GM19025 (cell line): ENCODE measurements around the gene RPA4.
A peak's percentile ranks its signal among the peaks of the same experiment; 100 is the strongest.
"Not testable (repeated sequence)": the region's sequence is repeated elsewhere in the genome, so short reads cannot be mapped to it uniquely, and the experiment has no call there.

Experiments used
- ATAC-seq: cut with Tn5 transposase; IDR thresholded peaks from one replicate; pipeline ENCODE4 v1.9.1; 2021; ENCODE audit warnings: mild to moderate bottlenecking, low read depth, moderate library complexity; ENCODE audit not compliant: unreplicated experiment

The RPA4 gene

GRCh38 chrX:96883608-96884007, at the start of gene RPA4:
TSS of gene RPA4 (plus strand) at chrX:96883908. CDS start at chrX:96884311, 403 bp downstream.
- no peak for ATAC-seq

- ATAC-seq = no peak
These were observed 49.6 kb upstream of the RPA4 start for GRCh38 chrX:96834137-96834536.

- ATAC-seq = peak; percentile 74
These were observed 47.9 kb upstream of the RPA4 start for GRCh38 chrX:96835660-96836289.

GRCh38 chrX:96837808-96838207, 45.9 kb upstream of the RPA4 start:
- no peak for ATAC-seq

- no peak for ATAC-seq
These were observed 45.2 kb upstream of the RPA4 start for GRCh38 chrX:96838537-96838936.

- ATAC-seq = no peak
These were observed 42.4 kb upstream of the RPA4 start for GRCh38 chrX:96841325-96841724.

GRCh38 chrX:96841866-96842265, 41.8 kb upstream of the RPA4 start:
- not testable (repeated sequence) for ATAC-seq

GRCh38 chrX:96843566-96843965, 40.1 kb upstream of the RPA4 start:
- no peak for ATAC-seq

- ATAC-seq = no peak
These were observed 36.9 kb upstream of the RPA4 start for GRCh38 chrX:96846841-96847240.

- ATAC-seq = not testable (repeated sequence)
These were observed 24.3 kb upstream of the RPA4 start for GRCh38 chrX:96859422-96859821.

GRCh38 chrX:96861218-96861617, 22.5 kb upstream of the RPA4 start:
- no peak for ATAC-seq

- ATAC-seq = no peak
These were observed 22.0 kb upstream of the RPA4 start for GRCh38 chrX:96861661-96862060.

GRCh38 chrX:96884027-96884426, 319 bp downstream of the RPA4 start:
- ATAC-seq = no peak

GRCh38 chrX:96889726-96890125, 6.0 kb downstream of the RPA4 start:
- no peak for ATAC-seq

GRCh38 chrX:96906741-96907140, 23.0 kb downstream of the RPA4 start:
- no peak for ATAC-seq

- no peak for ATAC-seq
These were observed 24.0 kb downstream of the RPA4 start for GRCh38 chrX:96907516-96908272.

- no peak for ATAC-seq
These were observed 25.6 kb downstream of the RPA4 start for GRCh38 chrX:96909291-96909690.

GRCh38 chrX:96918864-96919263, 35.2 kb downstream of the RPA4 start:
- ATAC-seq = no peak

GRCh38 chrX:96919672-96920071, 36.0 kb downstream of the RPA4 start:
- ATAC-seq = no peak

- no peak for ATAC-seq
These were observed 40.9 kb downstream of the RPA4 start for GRCh38 chrX:96924581-96924980.

- no peak for ATAC-seq
These were observed 45.3 kb downstream of the RPA4 start for GRCh38 chrX:96929036-96929435.
